Tongue (tissue), 2 donors: Measurements from ENCODE around the gene AP1G2. TPM values are rescaled to one million over a fixed set of nuclear protein-coding genes. Genes with fewer than 3 reads are reported as not detected.
"Not testable (repeated sequence)": the region's sequence is repeated elsewhere in the genome, so short reads cannot be mapped to it uniquely, and the experiment has no call there.

Experiments
- DNase-seq: peaks from one replicate; pipeline ENCODE4 v3.0.0-alpha.2; 2015
- total RNA-seq: library from RNA; depleted of rRNA; stranded (reverse); fragments of >200 nt; gene quantifications from one replicate; pipeline ENCODE4 v1.2.3, GENCODE V29; 2014

Gene AP1G2
- total RNA-seq, 1 donor from 2014 or later: 34.3 TPM

DNA sequence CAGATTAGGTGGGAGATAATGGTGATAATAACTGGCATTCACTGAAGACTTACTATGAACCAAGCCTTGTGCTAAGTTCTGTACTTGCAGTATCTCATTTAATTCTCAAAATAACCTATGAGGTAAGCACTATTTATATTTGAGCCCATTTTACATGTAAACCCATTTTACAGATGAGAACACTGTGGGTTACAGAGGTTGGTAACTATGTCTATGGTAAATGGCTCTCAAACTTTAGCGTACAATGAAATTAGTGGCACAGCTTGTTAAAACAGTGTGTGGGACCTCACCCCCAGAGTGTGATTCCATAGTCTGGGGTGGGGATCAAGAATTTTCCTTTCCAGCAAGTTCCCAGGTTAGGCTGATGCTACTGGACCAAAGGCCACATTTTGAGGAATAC is 33.2 kb upstream of the AP1G2 start:
- no peak for DNase-seq

DNA sequence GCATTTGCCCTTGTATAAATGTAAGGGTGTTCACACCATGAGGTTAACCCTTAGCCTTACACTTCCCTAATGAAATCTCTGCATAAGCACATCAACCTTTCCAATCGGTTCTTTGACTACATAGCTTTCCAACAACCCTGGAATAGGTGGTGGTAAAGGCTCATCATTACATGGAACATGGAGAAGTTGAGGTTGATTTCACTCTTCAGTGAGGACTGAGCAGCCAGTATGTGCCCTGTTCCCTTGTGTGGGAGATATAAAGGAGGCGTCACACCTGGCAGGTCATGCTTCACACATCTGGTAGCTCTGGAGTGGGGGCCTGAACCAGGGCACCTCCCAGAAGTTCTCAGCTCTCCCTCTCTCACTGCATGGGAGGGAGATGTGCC is 32.7 kb upstream of the AP1G2 start:
- DNase-seq: no peak

DNA sequence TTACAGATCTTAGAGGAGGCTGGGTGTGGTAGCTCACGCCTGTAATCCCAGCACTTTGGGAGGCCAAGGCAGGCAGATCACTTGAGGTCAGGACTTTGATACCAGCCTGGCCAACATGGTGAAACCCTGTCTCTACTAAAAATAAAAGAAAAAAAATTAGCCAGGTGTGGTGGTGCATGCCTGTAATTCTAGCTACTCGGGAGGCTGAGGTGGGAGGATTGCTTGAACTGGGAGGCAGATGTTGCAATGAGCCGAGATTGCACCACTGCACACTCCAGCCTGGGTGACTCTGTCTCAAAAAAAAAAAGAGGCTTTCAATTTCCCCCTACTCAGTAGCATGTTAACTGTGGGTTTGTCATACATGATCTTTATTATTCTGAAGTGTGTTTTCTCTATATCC is 26.6 kb upstream of the AP1G2 start:
- not testable (repeated sequence) for DNase-seq

DNA sequence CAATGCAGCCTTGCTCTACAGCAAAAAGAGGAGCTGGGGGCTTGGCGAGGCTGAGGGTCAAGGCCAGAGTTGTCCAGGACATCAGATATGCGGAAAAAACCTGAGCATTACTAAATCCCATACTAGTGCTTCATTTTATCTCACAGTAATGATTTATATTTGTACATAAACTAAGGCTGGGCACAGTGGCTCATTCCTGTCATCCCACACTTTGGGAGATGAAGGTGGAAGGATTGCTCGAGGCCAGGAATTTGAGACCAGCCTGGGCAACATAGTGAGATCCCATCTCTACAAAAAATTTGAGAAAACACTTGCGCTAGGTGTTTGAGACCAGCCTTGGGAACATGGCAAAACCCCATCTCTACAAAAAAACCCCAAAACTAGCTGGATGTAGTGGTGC is 22.6 kb upstream of the AP1G2 start:
- no peak for DNase-seq

DNA sequence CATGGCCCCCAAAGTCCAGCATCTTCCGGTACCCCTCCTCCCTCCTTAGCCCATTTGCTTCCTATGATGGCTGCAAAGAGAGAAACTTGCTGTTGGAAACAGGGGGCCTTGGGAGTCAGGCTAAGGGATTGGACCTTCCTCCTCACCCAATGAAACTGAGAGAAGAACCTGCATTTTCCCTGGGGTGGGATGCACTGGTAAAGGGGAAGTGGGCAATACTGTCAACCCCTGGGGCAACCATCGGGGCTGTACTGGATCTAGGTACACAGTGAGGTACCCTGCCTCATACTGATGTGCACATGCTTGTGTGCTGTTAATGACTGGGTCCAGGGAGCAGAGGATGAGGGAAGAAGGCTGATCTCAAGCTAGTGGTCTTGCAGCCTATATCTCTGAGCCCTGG is 22.0 kb upstream of the AP1G2 start:
- DNase-seq: no peak

DNA sequence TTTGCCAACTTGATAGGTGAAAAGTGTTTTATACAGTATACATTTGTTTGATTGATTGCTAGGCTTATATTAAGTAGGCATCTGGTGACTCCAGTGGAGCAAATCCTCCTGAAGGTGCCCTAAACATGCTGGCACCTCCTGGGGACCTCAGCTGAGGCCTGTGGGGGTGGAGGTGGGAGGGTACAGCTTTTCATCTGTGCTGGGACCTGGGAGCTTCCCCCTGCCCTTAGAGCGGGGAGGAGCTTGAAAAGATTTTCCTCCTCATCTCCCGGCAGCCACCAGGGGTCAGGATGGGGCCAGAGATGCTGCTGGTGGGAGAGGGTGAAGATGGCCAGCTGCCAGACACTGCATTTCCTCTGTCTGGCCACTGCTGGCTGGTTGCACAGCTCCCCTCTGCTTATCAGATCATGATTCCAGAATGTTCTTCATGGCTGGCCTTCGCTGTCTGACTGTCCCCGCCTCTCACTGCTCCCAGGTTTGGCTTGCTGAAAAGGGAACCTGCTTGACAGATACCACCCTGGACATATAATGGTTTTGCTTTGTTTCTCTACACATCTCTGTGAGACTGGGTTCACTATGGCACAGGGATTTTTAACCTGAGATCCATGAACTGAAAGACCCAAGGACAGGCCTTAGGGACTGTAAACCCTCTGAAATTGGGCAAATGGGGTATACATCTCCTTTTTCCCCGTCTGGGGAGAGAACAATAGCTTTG is 21.4 kb upstream of the AP1G2 start:
- peak; percentile 95 for DNase-seq

DNA sequence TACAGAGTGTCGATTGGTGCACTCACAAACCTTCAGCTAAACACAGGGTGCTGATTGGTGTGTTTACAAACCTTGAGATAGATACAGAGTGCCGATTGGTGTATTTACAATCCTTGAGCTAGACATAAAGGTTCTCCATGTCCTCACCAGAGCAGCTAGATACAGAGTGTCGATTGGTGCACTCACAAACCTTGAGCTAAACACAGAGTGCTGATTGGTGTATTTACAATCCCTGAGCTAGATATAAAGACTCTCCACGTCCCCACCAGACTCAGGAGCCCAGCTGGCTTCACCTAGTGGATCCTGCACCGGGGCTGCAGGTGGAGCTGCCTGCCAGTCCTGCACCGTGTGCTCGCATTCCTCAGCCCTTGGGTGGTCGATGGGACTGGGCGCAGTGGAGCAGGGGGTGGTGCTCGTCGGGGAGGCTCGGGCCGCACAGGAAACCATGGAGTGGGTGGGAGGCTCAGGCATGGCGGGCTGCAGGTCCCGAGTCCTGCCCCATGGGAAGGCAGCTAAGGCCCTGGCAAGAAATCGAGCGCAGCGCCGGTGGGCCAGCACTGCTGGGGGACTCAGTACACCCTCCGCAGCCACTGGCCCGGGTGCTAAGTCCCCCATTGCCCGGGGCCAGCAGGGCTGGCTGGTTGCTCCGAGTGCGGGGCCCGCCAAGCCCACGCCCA is 17.1 kb upstream of the AP1G2 start:
- DNase-seq: not testable (repeated sequence)

DNA sequence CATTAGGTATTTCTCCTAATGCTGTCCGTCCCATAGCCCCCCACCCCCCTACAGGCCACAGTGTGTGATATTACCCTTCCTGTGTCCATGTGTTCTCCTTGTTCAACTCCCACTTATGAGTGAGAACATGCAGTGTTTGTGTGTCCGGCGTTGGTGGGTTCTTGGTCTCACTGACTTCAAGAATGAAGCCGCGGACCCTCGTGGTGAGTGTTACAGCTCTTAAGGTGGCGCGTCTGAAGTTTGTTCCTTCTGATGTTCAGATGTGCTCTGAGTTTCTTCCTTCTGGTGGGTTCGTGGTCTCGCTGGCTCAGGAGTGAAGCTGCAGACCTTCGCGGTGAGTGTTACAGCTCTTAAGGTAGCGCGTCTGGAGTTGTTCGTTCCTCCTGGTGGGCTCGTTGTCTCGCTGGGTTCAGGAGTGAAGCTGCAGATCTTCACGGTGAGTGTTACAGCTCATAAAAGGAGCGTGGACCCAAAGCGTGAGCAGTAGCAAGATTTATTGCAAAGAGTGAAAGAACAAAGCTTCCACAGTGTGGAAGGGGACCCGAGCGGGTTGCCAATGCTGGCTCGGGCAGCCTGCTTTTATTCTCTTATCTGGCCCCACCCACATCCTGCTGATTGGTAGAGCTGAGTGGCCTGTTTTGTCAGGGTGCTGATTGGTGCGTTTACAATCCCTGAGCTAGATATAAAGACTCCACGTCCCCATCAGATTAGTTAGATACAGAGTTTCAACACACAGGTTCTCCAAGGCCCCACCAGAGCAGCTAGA is 16.4 kb upstream of the AP1G2 start:
- not testable (repeated sequence) for DNase-seq

DNA sequence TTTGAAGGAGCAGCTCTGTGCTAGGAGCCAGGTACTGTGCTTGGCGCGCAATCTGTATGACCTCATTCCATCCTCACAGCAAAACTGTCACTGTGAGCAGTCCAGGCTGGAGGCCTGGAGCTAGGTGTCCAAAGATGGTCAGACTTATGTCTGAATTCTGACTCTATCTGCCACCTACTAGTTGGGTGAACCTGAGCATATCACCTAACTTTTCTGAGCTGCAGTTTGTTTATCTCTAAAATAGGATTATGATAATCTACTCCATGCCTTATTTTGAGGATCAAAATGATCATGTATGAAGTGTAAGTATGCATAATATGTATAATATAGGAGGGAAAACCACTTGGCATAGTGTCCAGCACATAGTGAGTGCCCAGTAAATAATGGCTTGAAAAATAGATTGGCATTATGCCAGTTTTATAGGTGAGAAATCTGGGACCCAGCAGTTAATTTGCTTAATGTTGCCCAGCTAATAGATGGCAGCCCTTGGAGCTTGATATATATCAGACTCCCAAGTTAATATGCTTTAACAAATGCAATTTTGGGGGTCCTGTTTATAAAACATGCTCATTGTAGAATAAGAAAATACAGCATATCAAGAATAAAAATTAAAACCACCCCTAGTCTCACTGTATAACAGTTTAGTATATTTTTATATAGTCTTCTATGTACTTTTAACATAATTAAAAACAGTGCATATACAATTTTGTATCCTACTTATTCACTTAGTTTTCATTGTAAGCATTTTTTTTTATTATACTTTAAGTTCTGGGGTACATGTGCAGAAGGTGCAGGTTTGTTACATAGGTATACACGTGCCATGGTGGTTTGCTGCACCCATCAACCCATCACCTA is 15.5 kb upstream of the AP1G2 start:
- no peak for DNase-seq

DNA sequence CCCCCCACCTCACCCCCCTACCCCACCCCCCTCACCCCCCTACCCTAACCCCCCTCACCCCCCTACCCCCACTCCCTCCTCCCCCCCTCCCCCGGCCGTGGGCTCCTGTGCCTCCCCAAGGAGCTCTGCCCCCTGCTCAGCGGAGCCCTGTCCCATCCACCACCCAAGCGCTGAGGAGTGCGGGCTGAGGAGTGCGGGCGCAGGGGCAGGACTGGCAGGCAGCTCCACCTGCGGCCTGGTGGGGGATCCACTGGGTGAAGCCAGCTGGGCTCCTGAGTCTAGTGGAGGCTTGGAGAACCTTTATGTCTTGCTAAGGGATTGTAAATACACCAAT is 13.3 kb upstream of the AP1G2 start:
- DNase-seq: no peak

DNA sequence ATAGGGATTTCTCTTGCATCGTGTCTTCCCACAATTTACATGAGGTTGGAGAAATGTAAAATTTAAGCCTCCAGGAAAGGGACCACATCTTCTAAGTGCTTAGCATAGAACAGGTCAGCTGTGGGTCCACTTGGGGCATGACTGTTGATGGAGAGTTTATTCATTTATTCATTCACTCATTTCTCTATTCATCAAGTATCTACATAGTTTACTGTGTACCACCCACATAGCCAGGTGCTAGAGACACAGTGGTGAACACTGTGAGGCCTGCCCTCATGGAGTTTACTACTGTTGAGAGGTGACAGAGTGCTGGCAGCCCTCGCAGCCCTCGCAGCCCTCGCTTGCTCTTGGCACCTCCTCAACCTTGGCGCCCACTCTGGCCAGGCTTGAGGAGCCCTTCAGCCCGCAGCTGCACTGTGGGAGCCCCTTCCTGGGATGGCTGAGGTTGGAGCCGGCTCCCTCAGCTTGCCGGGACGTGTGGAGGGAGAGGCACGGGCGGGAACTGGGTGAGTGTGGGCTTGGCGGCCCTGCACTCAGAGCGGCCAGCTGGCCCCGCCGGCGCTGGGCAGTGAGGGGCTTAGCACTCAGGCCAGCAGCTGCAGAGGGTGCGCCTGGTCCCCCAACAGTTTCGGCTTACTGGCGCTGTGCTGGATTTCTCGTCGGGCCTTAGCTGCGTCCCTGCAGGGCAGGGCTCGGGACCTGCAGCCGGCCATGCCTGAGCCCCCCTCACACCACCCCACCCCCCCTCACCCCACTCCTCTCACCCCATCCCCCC is 12.7 kb upstream of the AP1G2 start:
- DNase-seq: no peak

DNA sequence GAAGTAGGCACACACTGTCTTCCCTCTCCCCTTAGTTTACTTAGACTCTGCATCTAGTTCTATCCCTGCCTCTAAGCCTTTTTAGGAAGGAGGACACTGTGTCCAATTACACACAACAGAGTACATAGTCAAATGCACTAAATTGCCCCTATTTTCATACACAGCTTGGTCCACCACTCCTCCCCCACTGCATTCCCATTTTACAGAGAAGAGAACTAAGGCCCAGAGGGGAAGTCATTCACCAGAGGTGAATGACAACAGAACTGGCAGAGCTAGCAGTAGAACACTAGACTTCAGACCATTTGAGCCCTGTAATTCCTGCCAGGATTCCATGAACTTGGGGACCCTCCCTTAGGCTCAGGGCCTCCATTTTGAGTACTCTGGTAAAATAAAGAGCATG is 12.1 kb upstream of the AP1G2 start:
- no peak for DNase-seq

DNA sequence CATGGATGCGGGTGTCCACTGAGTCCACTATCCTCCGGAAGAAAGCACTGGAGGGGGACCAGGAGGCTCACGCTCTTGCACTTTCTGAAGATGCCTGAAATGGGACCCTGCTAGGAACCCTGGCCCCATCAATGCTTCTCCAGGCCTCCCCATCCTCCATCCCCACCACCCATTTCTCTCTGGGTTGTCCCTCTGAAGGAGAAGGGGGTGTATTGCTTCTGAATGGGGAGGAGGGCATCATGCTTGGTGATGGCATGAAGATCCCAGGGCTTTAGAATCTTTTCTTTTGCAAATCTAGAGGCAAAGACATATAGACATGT is 11.7 kb upstream of the AP1G2 start:
- no peak for DNase-seq

DNA sequence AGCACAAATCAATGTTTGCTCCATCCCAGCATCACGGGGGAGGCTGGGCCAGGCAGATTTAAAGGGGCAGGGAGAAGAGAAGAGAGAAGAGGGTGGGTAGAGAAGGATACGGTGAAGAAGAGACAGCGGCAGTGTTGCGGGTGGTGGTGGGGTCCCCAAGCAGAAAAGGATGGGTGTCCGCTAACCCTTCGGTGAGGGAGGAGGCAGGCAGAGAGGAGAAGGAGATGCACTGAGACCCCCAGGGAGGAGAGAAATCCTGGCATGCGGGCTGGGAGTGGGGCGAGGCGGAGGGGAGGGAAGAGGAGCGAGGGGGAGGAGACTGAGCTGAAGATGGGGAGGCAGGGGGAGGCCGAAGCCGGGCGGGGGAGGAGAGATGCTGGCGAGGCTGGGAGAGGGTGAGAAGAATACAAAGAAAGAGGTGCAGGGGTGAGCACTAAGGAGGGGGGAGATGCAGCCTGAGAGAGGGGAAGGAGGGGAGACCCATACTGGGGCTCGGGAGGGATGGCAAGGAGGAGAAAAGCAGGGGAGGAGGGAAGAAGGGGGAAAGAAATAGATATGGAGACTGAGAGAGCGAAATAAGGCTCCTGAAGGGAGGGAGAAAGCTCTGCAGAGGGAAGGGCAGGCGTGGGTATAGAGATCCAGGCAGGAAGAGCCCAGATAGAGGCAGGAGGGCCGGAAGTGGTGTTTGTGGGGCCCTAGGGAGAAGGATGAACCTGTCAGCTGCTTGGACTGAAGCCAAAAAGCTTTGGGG is 11.1 kb upstream of the AP1G2 start, which contains the start of gene JPH4:
Gene JPH4 (minus strand): TSS at position 231 of the 751 bp plus-strand sequence. CDS start 1,337 bp downstream, outside the sequence.
- peak; percentile 46 for DNase-seq

DNA sequence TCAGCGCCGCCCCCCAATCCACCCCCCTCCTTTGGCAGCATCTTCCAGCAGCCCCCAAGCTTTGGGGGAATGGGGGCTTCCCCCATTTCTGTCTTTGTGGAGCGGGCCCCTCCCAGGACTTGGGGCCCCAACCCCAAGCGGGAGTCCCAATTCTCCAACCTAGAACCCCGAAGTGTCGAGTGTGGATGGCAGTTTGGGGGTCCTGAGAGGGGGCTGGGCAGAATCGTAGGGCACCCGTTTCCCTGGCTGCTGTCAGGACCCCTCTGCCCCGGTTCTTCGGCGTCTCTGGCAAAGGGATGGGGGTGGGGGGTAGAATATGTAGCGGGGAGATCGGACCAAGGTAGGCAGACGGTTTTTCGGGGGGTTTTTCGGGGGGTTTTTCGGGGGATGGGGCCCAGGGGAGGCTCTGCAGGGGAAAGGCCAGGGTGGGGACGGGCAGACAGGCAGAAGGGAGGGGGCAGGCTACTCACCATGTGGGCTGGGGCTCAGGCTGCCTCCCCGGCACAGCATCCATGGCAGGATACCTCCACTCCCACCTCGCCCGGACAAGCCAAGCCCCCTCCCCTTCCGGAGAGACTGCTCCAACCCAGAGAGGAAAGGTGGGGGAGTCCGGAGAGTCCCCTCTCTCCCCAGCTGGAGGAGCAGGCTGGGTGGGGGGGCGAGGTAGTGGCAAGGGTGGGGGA is 10.3 kb upstream of the AP1G2 start:
- DNase-seq: no peak

DNA sequence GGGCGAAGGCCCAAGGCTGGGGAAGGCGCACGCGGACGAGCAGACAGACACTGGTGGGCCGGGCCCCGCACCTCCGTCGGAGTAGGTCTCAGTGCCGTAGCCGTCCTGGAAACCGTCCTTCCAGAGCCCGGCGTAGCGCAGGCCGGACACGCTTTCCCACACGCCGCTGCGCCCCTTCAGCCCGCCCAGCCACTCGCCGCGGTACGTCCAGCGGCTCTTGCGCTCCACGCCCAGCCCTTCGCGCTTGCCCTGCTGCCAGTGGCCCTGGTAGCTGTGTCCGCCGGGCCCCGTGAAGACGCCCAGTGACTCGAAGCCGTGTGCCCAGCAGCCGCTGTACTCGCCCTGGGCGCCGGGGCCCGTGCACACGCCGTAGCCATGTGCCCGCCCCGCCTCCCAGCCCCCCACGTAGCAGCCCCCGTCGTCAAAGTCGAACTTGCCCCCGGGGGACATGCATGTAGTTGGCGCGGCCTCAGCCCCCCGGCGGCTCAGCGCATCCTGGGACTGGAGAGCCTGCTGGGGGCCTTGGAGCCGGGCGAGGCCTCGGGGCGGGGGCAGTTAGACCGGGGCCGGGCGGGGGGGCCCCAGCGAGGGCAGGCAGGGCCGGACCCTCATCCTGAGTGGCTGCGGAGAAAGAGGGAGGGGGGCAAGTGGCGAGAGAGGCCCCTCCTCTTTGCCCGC is 9.6 kb upstream of the AP1G2 start:
- DNase-seq: peak; percentile 44

DNA sequence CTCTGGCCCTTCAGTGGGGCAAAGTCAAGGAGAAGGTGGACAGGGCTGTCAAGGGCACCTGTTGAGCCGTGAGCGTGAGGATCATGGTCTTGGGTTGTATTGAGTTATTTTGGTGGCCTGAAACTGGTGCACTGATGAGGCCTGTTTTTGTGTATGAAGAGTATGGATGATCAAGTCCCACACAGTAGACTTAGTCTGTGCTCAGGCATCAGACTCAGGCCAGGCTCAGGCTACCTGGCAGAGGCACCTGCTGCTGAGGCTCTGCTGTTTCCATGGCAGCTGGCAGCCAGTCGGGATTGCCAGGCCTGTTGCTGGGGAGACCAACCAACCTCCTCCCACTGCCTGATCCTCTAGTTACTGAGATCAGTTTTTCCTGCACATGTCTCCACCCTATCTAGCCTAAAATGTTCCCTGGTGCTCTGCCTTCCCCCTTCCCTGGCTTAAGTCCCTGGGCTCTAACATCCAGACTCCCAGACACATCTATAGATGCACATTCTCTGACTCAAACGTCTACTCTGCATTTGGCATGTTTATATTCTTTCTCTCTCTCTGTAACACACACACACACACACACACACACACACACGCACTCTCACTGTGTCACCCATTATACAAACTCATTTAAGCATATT is 5.9 kb upstream of the AP1G2 start:
- DNase-seq: no peak

DNA sequence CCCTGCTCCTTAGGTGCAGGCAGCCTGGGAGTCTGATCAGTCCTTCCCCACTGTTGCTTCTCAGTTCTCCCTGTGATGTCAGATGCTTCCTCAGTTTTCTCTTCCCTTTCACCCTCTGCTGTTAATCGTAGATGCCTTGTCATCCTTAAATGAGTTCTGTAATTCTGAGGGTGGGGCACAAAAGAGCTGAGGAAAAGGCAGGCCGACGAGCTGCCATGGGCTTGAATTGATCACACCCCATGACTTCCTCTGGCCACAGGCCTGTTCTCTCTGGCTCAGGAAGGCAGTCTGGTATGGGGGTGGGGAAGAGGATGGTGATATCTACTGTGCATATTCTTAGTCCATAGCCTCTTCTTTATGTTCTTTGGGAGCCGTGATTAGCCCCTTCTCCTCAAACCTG is 5.2 kb upstream of the AP1G2 start:
- no peak for DNase-seq

DNA sequence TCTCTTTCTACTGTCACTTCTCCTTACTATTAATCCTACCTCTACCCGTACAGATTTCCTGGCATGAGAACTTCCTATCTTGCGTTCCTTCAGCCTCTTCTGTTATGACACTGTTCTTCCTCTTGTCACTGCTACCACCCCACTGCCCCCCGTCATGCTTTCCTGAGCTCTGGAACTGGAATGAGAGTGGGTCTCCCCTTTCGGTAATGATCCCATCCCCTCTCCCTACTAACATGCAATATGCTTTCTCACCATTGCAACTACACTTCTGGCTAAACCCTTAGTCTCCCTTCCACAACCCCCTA is 4.9 kb upstream of the AP1G2 start:
- no peak for DNase-seq
